HUES48 (cell line): ENCODE data around the gene ISG15.
"Not testable (repeated sequence)": the region's sequence is repeated elsewhere in the genome, so short reads cannot be mapped to it uniquely, and the experiment has no call there.

Experiments used
- H3K27ac ChIP-seq: one replicate; pipeline ENCODE4 v1.7.0; 2013; ENCODE audit warnings: low read depth, low read length, inconsistent platforms
- H3K27me3 ChIP-seq: 2 replicates; pipeline ENCODE4 v1.6.1; 2013; ENCODE audit warnings: mild to moderate bottlenecking, low read length; ENCODE audit not compliant: control insufficient read depth, insufficient read depth
- H3K36me3 ChIP-seq: 2 replicates; pipeline ENCODE4 v1.6.1; 2013; ENCODE audit warnings: low read length; ENCODE audit not compliant: control insufficient read depth, insufficient read depth
- H3K4me1 ChIP-seq: 2 replicates; pipeline ENCODE4 v1.6.1; 2013; ENCODE audit warnings: mild to moderate bottlenecking, low read length; ENCODE audit not compliant: control insufficient read depth, insufficient read depth
- H3K4me3 ChIP-seq: 2 replicates; pipeline ENCODE4 v1.5.1; 2013; ENCODE audit warnings: mild to moderate bottlenecking, low read depth, low read length
- H3K9ac ChIP-seq: 2 replicates; pipeline ENCODE4 v1.6.1; 2013; ENCODE audit warnings: mild to moderate bottlenecking, low read depth, low read length, moderate library complexity
- H3K9me3 ChIP-seq: 2 replicates; pipeline ENCODE4 v1.6.1; 2013; ENCODE audit warnings: low read length; ENCODE audit not compliant: control insufficient read depth, insufficient read depth

ISG15 gene

DNA sequence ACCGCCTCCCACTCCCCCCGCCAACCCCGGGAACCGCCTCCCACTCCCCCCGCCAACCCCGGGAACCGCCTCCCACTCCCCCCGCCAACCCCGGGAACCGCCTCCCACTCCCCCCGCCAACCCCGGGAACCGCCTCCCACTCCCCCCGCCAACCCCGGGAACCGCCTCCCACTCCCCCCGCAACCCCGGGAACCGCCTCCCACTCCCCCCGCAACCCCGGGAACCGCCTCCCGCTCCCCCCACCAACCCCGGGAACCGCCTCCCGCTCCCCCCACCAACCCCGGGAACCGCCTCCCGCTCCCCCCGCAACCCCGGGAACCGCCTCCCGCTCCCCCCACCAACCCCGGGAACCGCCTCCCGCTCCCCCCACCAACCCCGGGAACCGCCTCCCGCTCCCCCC, 36.5 kb upstream of the ISG15 start:
- H3K4me1 ChIP-seq, H3K9me3 ChIP-seq, H3K9ac ChIP-seq, H3K27ac ChIP-seq, H3K36me3 ChIP-seq, H3K4me3 ChIP-seq: not testable (repeated sequence)
- peaks cover 25% of the 10 kb centered on the region for H3K27me3 ChIP-seq

- Histone ChIP-seq H3K9ac (no peak overlapping the region), H3K9me3 (no peaks in the 10 kb centered on the region), H3K4me3 (no peak overlapping the region), H3K27me3 (peaks cover 35% of the 10 kb centered on the region), H3K4me1 (no peaks in the 10 kb centered on the region), H3K36me3 (no peaks in the 10 kb centered on the region), H3K27ac (no peak overlapping the region)
Measured at GRCh38 chr1:978069-978834, 35.0 kb upstream of the ISG15 start.

GRCh38 chr1:978835-979743, 34.2 kb upstream of the ISG15 start:
- Histone ChIP-seq H3K9ac (no peak overlapping the region), H3K27me3 (peaks cover 39% of the 10 kb centered on the region), H3K4me1 (no peaks in the 10 kb centered on the region)

GRCh38 chr1:979744-980072, 33.6 kb upstream of the ISG15 start:
- H3K4me3 ChIP-seq = no peak overlapping the region
- H3K9ac ChIP-seq = no peak overlapping the region

More at GRCh38 chr1:978835-979743, 34.2 kb upstream of the ISG15 start:
- Histone ChIP-seq H3K27ac (no peak overlapping the region), H3K36me3 (no peaks in the 10 kb centered on the region), H3K9me3 (no peaks in the 10 kb centered on the region), H3K4me3 (no peak overlapping the region)

GRCh38 chr1:980137-980571, 33.1 kb upstream of the ISG15 start:
- Histone ChIP-seq H3K27me3 (peaks cover 45% of the 10 kb centered on the region), H3K9ac (no peak overlapping the region), H3K36me3 (no peaks in the 10 kb centered on the region), H3K27ac (no peak overlapping the region), H3K4me1 (no peaks in the 10 kb centered on the region), H3K4me3 (no peak overlapping the region), H3K9me3 (no peaks in the 10 kb centered on the region)

More at GRCh38 chr1:979744-980072, 33.6 kb upstream of the ISG15 start:
- Histone ChIP-seq H3K9me3 (no peaks in the 10 kb centered on the region), H3K27me3 (peaks cover 42% of the 10 kb centered on the region), H3K4me1 (no peaks in the 10 kb centered on the region), H3K27ac (no peak overlapping the region), H3K36me3 (no peaks in the 10 kb centered on the region)

DNA sequence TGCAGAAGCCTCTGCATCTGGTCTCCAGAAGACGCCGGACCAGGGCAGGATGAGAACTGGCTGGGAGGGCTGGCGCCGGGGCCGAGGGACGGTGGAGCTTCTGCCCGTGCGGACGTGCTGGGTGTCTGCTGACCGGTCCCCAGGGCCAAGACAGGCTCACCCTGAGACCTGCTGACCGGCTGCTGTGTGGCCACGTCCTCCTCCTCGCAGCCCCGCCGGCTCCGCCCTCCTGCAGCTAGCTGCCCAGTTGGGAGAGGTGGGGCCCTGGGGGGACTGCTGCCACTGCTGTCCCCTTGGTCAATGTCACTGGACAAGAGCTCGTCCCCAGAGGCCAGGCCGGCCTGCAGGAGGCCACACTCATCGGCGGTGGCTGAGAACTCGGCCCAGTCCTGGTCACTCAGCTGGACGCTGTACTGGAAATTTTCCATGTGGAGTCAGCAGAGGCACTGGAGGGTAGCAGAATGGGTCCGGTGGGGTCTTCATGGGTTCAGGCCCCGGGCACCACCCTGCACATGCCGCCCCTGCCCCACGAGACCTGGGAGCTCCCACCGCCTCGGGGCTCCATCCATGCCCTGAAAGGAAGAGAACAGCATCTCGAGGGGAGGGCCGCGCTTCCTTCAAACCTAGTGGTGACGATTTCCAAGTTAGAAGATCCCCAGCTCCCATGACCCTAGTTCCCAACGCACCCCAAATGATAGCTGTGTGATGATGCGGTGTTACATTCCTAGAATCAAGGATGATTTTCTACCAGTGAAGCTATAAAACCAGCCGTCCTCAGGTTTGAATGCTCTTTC, 32.5 kb upstream of the ISG15 start:
- Histone ChIP-seq H3K27me3 (peaks cover 47% of the 10 kb centered on the region), H3K9ac (no peak overlapping the region), H3K4me3 (no peak overlapping the region), H3K4me1 (no peaks in the 10 kb centered on the region), H3K36me3 (no peaks in the 10 kb centered on the region), H3K9me3 (no peaks in the 10 kb centered on the region), H3K27ac (no peak overlapping the region)

GRCh38 chr1:981491-981954, 31.8 kb upstream of the ISG15 start:
- no peak overlapping the region for H3K4me3 ChIP-seq
- H3K4me1 ChIP-seq = no peaks in the 10 kb centered on the region
- H3K9me3 ChIP-seq = no peaks in the 10 kb centered on the region
- no peak overlapping the region for H3K9ac ChIP-seq
- no peaks in the 10 kb centered on the region for H3K36me3 ChIP-seq
- H3K27me3 ChIP-seq = peaks cover 49% of the 10 kb centered on the region
- H3K27ac ChIP-seq = no peak overlapping the region

DNA sequence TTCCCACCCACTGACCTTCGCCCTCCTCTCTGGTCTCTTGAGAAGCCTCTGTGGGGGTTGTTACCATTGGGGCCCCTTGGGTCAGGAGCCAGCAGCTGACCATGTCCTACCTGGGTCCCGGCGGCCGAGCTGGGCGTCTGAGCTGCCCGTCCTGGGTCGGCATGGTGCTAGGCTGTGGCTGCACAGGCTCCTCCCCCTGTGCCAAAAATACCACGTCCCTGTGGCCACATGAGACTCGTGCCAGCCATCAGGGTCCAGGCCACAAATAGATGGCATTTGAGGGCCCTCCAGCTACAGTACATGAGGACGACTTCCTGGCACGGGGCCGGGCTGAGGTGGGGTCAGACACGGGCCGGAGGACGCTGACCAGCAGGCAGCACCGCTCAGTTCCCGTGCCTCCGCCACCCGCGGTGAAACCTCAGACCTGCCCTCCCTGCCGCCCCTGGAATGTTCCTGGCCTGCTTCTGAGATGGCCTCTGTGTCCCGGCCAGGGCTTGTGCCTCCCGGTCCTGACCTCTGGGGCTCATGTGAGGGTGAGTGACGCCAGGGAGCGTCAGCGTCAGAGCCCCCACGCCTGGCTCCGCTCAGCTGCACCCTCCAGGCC, 31.2 kb upstream of the ISG15 start, which contains the start of gene PERM1:
PERM1 (minus strand) TSS at position 139 of the 604 bp plus-strand sequence. CDS start 1,064 bp downstream, outside the sequence.
- Histone ChIP-seq H3K9me3 (no peaks in the 10 kb centered on the region), H3K36me3 (no peaks in the 10 kb centered on the region), H3K9ac (no peak within 1 kb of the TSS), H3K27me3 (peaks cover 49% of the 10 kb centered on the region), H3K27ac (no peak within 1 kb of the TSS), H3K4me1 (no peaks in the 10 kb centered on the region), H3K4me3 (no peak within 1 kb of the TSS)

DNA sequence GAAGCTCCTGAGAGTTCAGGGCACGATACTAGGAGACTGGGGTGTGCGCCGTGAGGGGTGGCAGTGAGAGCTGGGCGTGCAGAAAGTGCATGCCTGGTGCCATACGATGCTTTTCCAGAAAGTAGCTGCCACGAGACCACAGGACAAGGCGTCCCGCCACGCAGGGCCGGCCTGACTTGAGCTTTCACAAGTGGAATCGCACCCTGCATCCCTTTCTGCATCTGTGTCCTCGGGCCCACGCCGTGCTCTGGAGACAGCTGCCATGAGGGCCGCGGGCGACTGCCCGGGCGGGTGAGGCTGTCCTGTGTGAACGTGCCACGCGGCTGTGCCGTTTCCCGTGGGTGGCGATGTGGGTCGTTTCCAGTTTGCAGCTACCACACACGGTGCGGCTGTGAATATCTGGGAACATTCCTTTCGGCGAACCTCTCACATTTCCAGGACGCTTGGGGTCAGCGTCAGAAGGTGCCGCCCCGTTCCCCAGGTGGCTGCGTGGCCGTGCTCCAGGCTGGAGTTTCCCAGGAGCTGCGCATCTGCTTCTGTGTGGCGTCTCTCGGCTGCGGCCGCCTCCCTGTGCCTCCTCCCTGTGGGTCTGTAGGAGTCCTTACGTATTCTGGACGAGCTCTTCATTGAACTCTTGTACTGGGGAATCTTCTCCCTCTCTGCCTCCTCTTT, 30.4 kb upstream of the ISG15 start:
- H3K27me3 ChIP-seq = peaks cover 49% of the 10 kb centered on the region
- no peaks in the 10 kb centered on the region for H3K4me1 ChIP-seq
- H3K4me3 ChIP-seq = no peak overlapping the region
- no peak overlapping the region for H3K9ac ChIP-seq
- H3K9me3 ChIP-seq = no peaks in the 10 kb centered on the region
- no peak overlapping the region for H3K27ac ChIP-seq
- H3K36me3 ChIP-seq = no peaks in the 10 kb centered on the region
